Stimulated activated CD8-positive, alpha-beta memory T cell treated with anti-CD3 and anti-CD28 coated beads, Interleukin-15, amount 100 ng/mL, for 4 hours (primary cell): Measurements from ENCODE around the gene SIGLEC7.

Experiments
- DNase-seq, 2 donors: peaks; one replicate each; pipeline ENCODE4 v3.0.0-alpha.2; 2020; ENCODE audit warnings: low read depth in 2 of 2

Gene SIGLEC7

GRCh38 chr19:51168564-51169282, 26.6 kb downstream of the SIGLEC7 start:
- DNase-seq: no peak

GRCh38 chr19:51169283-51169918, 27.3 kb downstream of the SIGLEC7 start:
- peak; percentile 22 to 24 for DNase-seq

DNA sequence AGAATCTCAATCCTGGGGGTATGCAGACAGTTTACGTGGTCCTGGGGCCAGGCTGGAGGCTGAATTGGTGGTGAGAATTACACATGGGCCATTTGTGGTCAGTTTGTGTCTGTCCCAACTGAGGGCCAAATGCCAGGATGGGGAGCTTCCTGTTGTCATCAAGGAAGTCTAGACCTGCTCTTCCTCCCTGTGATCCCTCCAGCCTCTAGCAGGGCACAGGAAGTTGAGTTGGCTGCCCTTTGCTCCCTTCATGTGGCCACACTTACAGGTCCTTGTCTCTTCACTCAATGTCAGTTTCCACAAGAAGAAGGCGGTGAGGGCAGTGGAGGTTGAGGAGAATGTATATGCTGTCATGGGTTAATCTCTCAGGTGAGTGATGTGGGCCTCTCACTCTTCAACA, 30.1 kb downstream of the SIGLEC7 start:
- DNase-seq: no peak

DNA sequence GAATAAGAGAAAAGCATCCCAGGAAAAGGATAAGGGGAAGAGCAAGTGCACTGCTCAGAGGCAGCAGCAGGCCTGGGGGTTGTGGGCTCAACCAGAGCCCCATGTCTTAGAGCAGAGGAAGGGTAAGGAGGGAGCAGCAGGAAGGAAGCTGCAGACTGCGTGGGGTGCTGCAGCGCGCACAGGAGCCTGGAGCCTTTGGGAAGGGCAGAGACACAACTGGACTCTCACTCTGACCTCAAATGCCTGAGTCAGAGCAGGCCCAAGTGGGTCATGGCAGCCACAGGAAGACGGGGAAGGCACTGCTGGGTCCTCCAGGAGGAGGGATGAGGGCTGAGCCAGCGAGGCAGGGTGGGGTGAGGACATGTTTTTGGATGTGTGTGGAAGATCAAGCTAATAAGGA, 31.6 kb downstream of the SIGLEC7 start:
- DNase-seq: no peak

- DNase-seq: no peak
Observed at GRCh38 chr19:51179256-51179655, 37.2 kb downstream of the SIGLEC7 start.

GRCh38 chr19:51181377-51181912, 39.3 kb downstream of the SIGLEC7 start:
- DNase-seq: no peak

- no peak for DNase-seq
Observed at GRCh38 chr19:51181913-51182419, 39.9 kb downstream of the SIGLEC7 start.

DNA sequence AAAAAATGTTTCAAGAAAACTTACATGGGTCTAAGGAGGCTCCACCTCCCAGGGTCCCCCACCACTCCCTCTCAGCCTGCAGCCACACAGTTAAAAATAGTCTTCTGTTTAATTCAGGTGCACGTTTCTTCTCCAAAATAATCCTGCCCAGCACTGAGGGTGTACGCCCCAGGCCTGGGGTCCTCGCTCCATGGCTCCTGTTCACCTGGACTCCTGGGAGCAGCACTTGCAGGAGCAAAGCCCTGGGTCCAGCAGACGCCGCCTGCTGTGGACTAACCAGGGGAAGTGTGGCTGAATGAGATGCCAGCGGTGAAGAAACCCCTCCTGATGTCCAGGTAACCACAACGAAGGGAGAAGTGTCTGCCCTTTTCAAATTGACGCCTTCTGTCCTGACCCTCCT, 41.5 kb downstream of the SIGLEC7 start:
- DNase-seq: no peak

- no peak for DNase-seq
Observed at GRCh38 chr19:51185069-51185867, 43.2 kb downstream of the SIGLEC7 start.

DNA sequence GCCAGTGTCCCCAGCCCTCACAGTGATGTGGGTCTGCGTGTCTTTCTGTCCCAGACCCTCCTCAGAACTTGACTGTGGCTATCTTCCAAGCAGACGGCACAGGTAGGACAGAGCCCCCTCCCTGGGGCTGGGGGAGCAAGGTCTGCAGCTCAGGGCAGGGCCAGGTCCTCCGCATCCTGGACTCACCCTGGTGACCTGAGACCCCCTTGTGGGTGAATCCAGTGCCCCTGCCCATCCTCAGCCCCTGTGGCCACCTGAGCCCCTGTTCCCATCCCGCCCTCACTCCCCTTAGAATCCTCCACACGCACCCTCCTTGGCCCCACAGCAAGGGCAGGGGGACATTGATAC, 43.7 kb downstream of the SIGLEC7 start:
- DNase-seq: no peak

DNA sequence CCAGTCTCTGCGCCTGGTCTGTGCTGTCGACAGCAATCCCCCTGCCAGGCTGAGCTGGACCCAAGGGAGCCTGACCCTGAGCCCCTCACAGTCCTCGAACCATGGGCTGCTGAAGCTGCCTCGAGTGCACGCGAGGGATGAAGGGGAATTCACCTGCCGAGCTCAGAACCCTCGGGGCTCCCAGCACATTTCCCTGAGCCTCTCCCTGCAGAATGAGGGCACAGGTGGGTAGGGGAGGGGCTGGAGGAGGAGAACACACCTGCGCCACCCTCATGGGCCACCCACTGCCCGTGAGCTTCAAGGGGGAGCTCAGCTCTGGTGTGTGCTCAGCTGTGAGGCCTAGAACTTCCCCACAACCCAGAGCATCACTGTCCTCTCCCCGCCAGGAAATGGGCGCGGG, 44.2 kb downstream of the SIGLEC7 start:
- DNase-seq: no peak

DNA sequence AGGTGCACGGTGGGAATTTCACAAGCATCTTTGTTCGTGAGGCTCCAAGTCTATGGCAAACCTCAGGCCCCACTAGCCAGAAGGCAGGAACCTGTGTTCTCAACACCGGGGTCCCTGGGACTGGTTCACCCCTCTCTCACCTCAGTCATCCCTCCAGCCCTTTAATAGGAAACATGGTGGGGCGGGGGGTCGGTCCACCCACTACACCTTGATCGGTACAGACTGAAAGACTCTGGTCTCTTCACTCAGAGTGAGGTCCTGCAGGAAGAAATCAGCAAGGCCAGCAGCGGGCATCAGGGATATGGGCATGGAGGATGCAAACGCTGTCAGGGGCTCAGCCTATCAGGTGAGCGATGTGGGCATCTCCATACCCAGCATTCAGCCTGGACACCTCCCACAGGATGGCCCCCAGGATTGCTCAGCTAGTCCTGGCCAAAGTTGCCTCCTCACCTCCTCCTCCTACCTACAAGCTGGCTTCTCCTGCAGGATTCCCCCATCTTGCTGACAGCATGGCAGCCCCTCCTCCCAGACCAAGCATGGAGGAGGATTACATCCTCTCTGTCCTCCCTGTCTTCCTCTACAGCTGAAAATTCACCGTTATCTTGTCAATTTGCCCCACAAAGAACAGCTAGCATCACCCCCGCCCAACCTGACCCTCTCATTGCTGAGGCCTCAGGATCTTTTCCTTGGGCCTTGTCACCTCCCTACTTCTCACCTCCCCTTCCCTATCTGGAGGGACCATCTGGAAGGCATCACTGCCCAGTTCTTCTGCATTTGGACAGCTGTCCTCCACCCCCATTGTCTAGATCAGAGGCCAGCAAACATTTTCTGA, 45.5 kb downstream of the SIGLEC7 start:
- no peak for DNase-seq

DNA sequence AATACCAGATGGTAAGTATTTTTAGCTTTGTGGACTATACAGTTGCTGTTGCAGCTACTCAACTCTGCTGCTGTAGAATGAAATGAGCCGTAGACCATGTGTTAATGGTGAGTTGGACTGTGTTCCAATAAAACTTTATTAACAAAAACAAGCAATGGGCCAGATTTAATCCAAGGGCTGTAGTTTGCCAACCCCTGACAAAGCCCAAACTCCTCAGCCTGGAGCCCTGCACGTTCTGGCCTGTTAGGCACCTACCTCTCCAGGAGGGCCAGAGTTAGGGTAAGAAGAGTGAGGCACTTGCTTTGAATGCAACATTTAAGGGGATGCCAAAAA, 46.1 kb downstream of the SIGLEC7 start:
- DNase-seq: no peak

DNA sequence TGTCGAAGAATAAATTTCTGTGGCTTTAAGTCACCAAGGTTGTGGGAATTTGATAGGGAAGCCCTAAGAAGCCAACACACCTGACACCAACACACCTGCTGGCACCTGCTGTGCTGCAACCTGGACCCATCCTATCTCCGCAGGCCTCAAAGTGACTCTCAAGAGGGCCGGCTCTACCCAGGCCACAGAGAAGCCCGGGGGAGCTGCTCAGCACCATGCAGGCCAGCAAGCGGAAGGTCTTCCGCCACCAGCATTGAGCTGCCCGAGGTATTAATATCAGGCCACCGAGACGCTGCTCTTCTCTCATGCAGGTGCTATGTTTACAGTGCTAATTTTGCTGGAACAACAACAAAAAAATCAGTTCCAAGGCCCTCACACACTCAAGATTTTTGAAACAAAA, 50.6 kb downstream of the SIGLEC7 start:
- no peak for DNase-seq

GRCh38 chr19:51194527-51195315, 52.6 kb downstream of the SIGLEC7 start:
- no peak for DNase-seq

- DNase-seq: no peak
Observed at GRCh38 chr19:51195316-51195586, 53.1 kb downstream of the SIGLEC7 start.

DNA sequence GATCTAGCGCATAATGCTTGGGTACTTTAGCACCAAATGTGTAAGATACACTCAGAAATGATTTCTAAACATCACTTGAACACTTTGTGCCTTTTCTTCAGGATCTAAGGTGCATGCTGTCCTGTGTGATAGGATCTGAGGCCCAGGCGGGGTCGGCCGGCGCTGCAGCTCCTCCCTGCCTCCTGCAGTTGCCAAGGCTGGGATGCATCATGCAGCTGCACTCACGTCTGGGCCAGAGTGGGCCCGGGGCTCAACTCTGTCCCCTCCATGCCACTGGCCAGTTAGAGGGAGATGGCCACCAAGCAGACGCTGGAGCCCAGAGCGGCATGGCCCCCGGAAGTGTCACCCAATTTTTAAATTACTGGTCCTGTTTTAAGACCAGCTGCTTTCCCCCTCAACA, 53.5 kb downstream of the SIGLEC7 start:
- no peak for DNase-seq

- DNase-seq: no peak
Observed at GRCh38 chr19:51196181-51196580, 54.1 kb downstream of the SIGLEC7 start.

GRCh38 chr19:51198641-51199040, 56.5 kb downstream of the SIGLEC7 start:
- DNase-seq: no peak

GRCh38 chr19:51200071-51200666, 58.1 kb downstream of the SIGLEC7 start:
- DNase-seq: no peak

GRCh38 chr19:51201712-51202111, 59.6 kb downstream of the SIGLEC7 start:
- no peak for DNase-seq
